WERI-Rb-1 (cell line): Measurements from ENCODE around the gene CCDC195.

ENCODE experiments used
- DNase-seq: peaks from one replicate; pipeline ENCODE4 v3.0.0-alpha.2; 2020
- H3K27ac ChIP-seq: fragments of 250-450 bp; sonication (Bioruptor Pico); 2 replicates; pipeline ENCODE4 v1.5.1; 2020; ENCODE audit warnings: mild to moderate bottlenecking, moderate library complexity
- H3K27me3 ChIP-seq: fragments of 250-450 bp; sonication (Bioruptor Pico); 2 replicates; pipeline ENCODE4 v1.5.1; 2021; ENCODE audit warnings: mild to moderate bottlenecking, low read depth, moderate library complexity; ENCODE audit not compliant: insufficient read depth, severe bottlenecking
- H3K36me3 ChIP-seq: fragments of 250-450 bp; sonication (Bioruptor Pico); 2 replicates; pipeline ENCODE4 v1.5.1; 2020; ENCODE audit warnings: mild to moderate bottlenecking, moderate library complexity
- H3K4me3 ChIP-seq: 2 replicates; pipeline ENCODE4 v1.5.1; 2011; ENCODE audit warnings: low read depth, mild to moderate bottlenecking, control low read depth, low read length
- H3K9me3 ChIP-seq: fragments of 250-450 bp; sonication (Bioruptor Pico); 2 replicates; pipeline ENCODE4 v1.5.1; 2021; ENCODE audit warnings: mild to moderate bottlenecking, moderate library complexity; ENCODE audit not compliant: severe bottlenecking
- TF ChIP-seq, protein P1 (sequence below): IDR thresholded peaks from 2 replicates; pipeline ENCODE4 v1.5.1; 2011; ENCODE audit warnings: low read depth, mild to moderate bottlenecking, control low read depth, inconsistent platforms, low read length

The CCDC195 gene

DNA sequence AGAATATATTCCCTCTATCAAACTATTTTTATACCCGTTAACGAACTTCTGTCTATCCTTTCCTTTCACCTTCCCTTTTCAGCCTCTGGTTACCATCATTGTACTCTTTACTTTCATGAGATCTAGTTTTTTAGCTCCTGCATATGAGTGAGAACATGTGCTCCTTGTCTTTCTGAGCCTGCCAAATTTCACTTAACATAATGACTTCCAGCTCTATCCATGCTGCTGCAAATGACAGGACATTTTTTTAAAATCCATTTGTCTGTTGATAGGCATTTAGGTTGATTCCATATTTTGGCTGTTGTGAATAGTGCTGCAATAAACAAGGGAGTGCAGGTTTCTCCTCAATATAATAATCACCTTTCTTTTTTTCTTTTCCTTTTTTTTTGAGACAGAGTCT, 8.2 kb upstream of the CCDC195 start:
- Histone ChIP-seq H3K9me3 (no peaks in the 10 kb centered on the region), H3K27me3 (no peaks in the 10 kb centered on the region), H3K27ac (no peak overlapping the region), H3K4me3 (no peak overlapping the region), H3K36me3 (no peaks in the 10 kb centered on the region)
- DNase-seq = no peak
- TF ChIP-seq, protein P1, sequence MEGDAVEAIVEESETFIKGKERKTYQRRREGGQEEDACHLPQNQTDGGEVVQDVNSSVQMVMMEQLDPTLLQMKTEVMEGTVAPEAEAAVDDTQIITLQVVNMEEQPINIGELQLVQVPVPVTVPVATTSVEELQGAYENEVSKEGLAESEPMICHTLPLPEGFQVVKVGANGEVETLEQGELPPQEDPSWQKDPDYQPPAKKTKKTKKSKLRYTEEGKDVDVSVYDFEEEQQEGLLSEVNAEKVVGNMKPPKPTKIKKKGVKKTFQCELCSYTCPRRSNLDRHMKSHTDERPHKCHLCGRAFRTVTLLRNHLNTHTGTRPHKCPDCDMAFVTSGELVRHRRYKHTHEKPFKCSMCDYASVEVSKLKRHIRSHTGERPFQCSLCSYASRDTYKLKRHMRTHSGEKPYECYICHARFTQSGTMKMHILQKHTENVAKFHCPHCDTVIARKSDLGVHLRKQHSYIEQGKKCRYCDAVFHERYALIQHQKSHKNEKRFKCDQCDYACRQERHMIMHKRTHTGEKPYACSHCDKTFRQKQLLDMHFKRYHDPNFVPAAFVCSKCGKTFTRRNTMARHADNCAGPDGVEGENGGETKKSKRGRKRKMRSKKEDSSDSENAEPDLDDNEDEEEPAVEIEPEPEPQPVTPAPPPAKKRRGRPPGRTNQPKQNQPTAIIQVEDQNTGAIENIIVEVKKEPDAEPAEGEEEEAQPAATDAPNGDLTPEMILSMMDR = no peak

DNA sequence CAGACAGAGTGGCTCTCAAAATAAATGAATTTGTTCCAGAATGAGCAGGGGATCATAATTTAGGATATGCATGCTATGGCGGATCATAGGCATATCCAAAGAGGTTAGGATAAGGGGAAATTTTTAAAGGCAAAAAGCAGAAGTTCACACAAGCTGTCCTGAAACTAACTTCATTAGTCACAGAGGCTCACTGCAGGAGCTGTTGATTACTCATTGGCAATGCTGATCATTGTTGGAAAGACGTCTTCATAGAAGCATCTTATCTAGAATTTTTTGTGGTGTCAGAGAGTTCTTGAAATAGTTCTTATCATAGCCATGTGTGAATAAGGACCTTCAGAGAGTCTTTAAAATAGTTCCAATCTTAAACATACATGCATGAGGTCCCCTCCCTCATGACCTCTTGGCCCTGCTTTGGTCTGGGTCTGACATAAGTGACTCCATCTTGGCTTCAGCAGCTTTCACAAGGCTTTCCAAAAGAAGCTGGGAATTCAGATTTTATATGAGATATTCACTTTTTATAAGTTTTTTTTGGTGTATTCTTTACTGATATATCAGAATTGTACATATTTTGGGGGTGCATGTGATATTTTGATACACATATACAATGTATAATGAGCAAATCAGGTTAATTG, 7.5 kb upstream of the CCDC195 start:
- no peaks in the 10 kb centered on the region for H3K27me3 ChIP-seq
- no peak overlapping the region for H3K27ac ChIP-seq
- H3K9me3 ChIP-seq = no peaks in the 10 kb centered on the region
- TF ChIP-seq, protein P1 = no peak
- H3K4me3 ChIP-seq = no peak overlapping the region
- H3K36me3 ChIP-seq = no peaks in the 10 kb centered on the region
- no peak for DNase-seq

DNA sequence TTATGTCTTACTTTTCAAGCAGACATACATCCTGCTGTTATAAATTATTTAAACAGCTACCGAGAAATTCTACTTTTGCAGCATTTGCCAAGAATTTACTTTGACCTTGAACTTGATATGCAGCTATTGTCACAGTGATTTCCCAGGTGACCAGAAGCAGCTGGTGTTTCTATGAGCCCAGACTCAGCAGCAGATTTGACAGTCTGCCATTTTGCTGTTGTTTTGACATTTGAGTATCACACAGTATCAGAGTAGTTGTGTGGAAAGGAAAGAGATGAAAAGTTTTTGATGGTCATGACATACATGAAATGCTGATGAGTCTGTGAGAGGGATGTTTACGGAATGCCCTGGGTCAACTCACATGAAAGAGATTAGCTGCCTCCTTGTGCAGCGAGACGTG, 6.6 kb upstream of the CCDC195 start:
- H3K9me3 ChIP-seq = no peaks in the 10 kb centered on the region
- no peaks in the 10 kb centered on the region for H3K27me3 ChIP-seq
- TF ChIP-seq, protein P1 = no peak
- no peak overlapping the region for H3K27ac ChIP-seq
- H3K4me3 ChIP-seq = no peak overlapping the region
- DNase-seq = no peak
- H3K36me3 ChIP-seq = no peaks in the 10 kb centered on the region

DNA sequence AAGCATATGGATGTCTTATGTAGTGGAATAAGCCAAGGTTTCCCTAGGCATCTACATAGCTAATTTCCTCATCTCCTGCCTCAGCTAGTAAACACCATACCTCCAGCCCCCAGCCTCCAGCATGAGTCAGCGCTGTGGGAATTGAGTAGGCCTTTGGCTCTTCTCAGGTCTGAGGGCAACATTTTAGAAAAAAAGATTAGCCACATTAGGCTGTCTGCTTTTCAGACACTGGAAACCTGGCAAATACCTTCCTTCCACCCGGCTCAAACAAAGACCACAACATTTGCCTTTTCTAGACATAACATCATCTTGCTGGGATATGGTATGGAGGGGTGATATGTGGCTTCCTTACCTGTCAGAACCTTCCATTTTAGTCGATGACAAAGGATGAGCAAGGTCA, 6.1 kb upstream of the CCDC195 start:
- TF ChIP-seq, protein P1 = no peak
- no peak overlapping the region for H3K4me3 ChIP-seq
- H3K9me3 ChIP-seq = no peaks in the 10 kb centered on the region
- H3K36me3 ChIP-seq = no peaks in the 10 kb centered on the region
- no peaks in the 10 kb centered on the region for H3K27me3 ChIP-seq
- no peak for DNase-seq
- no peak overlapping the region for H3K27ac ChIP-seq

DNA sequence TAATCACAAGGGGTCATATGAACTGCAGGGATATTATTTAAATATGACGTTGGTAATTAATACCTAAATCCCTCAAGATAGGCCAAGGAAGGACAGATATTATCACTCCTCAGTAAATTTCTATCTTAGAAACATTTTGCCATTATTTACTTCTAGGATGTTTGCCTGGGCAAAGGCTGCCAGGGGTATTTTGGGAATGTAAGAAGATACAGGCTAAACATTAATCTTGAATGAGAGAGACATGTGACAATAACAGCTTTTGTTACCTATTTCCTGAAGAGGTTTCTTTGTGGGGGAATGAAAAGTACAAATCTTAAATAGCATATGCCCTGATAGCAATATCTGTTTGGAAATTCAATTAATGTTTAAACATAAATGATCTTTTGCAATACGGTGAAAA, 756 bp upstream of the CCDC195 start:
- Histone ChIP-seq H3K36me3 (no peaks in the 10 kb centered on the region), H3K9me3 (no peaks in the 10 kb centered on the region), H3K27me3 (no peaks in the 10 kb centered on the region), H3K4me3 (no peak overlapping the region), H3K27ac (no peak overlapping the region)
- TF ChIP-seq, protein P1 = no peak
- DNase-seq = no peak
